Activated CD4-positive, CD25-positive, alpha-beta regulatory T cell treated with anti-CD3 and anti-CD28 coated beads, Interleukin-2, amount 50 U/mL, for 72 hours (primary cell): ENCODE data around the gene IRAK2.
"Not testable (repeated sequence)": the region's sequence is repeated elsewhere in the genome, so short reads cannot be mapped to it uniquely, and the experiment has no call there.

ENCODE experiments used
- DNase-seq: peaks from one replicate; pipeline ENCODE4 v3.0.0; 2021

Gene IRAK2, protein sequence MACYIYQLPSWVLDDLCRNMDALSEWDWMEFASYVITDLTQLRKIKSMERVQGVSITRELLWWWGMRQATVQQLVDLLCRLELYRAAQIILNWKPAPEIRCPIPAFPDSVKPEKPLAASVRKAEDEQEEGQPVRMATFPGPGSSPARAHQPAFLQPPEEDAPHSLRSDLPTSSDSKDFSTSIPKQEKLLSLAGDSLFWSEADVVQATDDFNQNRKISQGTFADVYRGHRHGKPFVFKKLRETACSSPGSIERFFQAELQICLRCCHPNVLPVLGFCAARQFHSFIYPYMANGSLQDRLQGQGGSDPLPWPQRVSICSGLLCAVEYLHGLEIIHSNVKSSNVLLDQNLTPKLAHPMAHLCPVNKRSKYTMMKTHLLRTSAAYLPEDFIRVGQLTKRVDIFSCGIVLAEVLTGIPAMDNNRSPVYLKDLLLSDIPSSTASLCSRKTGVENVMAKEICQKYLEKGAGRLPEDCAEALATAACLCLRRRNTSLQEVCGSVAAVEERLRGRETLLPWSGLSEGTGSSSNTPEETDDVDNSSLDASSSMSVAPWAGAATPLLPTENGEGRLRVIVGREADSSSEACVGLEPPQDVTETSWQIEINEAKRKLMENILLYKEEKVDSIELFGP

DNA sequence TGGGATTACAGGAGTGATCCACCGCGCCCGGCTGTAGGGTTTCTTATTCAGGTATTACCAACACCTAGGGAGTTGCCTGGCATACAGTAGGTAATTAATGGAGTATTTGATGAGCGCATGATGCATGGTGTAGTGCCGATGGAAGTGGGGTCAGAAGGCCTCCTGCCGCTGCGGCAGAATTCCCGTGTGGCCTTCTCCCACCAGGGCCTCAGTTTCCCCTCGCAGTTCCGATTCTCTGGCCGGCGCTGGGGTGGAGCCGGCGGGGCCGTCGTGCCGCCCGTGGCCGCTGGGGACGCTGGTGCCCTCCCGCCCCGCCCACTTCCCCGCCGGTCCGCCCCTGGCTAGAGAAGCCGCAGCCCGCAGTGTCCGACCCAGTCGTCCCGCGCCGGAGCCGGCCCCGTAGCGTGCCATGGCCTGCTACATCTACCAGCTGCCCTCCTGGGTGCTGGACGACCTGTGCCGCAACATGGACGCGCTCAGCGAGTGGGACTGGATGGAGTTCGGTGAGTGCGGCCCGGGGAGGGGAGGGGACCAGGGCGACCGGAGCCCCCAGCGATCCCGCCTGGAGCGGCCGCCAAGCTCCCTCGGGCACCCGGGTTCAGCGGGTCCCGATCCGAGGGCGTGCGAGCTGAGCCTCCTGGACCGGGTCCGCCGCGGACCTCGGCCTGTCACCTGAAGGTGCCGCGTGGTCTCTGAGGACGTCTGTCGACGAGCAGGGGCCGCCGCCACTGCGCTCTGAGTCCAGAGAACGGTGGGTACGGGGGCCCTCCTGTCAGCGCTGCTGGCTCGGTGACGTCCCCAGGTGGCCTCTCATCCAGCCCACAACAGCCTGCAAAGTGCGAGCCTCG lies at the start of gene IRAK2:
TSS of gene IRAK2 (plus strand) at position 374 of the 848 bp plus-strand sequence. CDS start at position 410, 36 bp downstream.
- DNase-seq, result peak; percentile 76

DNA sequence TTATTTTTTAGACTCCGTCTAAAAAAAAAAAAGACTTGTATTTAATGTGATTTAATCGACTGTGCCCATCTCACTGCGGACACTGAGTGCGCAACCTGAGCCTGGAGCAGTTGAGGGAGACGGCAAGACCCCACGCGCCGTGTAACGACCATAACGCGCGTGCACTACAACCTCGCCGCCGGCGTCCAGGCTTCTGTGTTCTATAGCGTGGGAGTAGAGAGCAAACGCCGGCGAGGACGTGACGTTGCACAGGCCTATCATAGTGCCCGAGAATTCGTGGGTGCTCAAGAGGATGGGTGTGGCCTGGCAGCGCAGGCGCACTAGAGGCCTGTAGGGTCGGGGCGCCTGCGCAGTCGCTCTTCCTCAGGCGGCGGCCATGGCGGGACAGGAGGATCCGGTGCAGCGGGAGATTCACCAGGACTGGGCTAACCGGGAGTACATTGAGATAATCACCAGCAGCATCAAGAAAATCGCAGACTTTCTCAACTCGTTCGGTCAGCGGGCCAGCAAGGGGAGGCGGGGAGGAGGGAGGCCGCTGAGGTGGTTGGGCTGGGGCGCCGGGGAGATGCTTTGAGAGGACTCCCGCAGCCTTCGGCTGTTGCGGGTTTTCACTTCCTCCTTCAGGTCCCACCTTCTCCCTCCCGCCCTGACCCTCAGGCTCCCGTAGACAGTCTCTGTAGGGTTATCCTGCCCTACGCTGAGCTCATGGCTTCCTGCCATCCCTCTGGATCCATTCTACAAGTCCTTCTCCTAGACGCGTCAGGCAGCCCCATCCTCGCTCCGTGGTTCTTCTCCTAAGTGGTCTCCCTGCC lies 49.2 kb upstream of the IRAK2 start, which contains the start of gene BRK1:
TSS of gene BRK1 (plus strand) at position 350 of the 812 bp plus-strand sequence. CDS start at position 377, 27 bp downstream.
- DNase-seq, result peak; percentile 88

DNA sequence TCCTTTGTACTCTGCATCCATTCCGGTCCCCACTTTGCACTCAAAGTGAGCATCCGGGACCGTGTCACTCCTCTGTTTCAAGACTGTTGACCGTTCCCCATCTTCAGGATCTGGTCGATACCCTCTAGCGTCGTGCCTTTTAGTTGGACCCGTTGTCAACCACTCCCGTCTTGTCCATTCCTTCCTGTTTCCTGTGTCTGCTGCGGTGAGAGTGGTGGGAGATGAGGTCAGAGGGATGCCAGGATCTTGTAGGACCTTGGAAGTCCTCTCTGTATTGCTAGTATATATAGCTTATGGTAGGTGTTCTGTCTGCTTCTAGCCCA lies 48.6 kb upstream of the IRAK2 start:
- no peak for DNase-seq

- no peak for DNase-seq
These were observed 47.8 kb upstream of the IRAK2 start for GRCh38 chr3:10116928-10117327.

GRCh38 chr3:10119376-10119775 lies 45.3 kb upstream of the IRAK2 start:
- DNase-seq, result no peak

- no peak for DNase-seq
These were observed 43.7 kb upstream of the IRAK2 start for GRCh38 chr3:10121064-10121463.

DNA sequence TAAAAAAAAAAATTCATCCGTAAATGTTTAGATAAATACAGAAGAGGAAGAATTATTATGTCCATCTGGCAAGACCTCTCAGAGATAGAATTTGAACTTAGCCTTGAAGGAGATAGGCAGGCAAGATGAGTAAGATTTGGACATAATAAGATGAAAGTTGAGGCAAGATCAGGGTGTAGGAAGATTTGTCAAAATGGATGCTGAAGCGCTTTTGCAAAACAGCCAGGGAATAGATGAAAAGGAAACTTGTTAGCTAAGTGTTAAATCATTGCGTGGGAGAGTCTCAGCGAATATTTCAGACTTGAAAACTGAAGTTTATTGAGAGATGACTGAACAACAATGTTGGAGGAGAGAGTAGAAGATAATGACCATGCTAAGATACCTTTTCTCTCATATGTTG lies 42.0 kb upstream of the IRAK2 start:
- no peak for DNase-seq

GRCh38 chr3:10135872-10136271 lies 28.8 kb upstream of the IRAK2 start:
- DNase-seq, result not testable (repeated sequence)

GRCh38 chr3:10136426-10137005 lies 28.2 kb upstream of the IRAK2 start:
- DNase-seq, result no peak

DNA sequence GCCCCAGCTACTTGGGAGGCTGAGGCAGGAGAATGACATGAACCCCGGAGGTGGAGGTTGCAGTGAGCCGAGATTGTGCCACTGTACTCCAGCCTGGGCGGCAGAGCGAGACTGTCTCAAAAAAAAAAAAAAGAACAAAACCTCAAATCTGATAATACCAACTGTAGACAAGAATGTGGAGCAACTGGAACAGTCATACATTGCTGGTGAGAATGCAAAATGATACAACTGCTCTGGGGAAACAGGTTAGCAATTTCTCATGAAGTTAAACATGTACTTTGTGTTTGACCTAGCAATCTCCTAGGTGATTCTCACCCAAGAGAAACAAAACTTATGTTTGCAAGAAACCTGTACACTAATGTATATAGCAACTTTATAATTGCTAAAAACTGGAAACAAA lies 27.5 kb upstream of the IRAK2 start:
- no peak for DNase-seq

DNA sequence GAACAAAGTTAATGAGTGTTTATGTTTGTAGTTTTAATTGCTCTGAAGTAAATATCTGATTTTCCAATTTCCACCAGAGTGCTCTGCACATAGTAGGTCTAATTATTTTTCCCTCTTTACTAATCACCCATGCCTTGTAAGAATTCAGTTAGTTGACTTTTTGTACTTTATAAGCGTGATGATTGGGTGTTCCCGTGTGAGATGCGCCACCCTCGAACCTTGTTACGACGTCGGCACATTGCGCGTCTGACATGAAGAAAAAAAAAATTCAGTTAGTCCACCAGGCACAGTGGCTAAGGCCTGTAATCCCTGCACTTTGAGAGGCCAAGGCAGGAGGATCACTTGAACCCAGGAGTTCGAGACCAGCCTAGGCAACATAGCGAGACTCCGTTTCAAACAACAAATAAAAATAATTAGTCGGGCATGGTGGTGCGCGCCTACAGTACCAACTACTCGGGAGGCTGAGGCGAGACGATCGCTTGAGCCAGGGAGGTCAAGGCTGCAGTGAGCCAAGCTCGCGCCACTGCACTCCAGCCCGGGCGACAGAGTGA lies 23.6 kb upstream of the IRAK2 start:
- peak; percentile 37 for DNase-seq

DNA sequence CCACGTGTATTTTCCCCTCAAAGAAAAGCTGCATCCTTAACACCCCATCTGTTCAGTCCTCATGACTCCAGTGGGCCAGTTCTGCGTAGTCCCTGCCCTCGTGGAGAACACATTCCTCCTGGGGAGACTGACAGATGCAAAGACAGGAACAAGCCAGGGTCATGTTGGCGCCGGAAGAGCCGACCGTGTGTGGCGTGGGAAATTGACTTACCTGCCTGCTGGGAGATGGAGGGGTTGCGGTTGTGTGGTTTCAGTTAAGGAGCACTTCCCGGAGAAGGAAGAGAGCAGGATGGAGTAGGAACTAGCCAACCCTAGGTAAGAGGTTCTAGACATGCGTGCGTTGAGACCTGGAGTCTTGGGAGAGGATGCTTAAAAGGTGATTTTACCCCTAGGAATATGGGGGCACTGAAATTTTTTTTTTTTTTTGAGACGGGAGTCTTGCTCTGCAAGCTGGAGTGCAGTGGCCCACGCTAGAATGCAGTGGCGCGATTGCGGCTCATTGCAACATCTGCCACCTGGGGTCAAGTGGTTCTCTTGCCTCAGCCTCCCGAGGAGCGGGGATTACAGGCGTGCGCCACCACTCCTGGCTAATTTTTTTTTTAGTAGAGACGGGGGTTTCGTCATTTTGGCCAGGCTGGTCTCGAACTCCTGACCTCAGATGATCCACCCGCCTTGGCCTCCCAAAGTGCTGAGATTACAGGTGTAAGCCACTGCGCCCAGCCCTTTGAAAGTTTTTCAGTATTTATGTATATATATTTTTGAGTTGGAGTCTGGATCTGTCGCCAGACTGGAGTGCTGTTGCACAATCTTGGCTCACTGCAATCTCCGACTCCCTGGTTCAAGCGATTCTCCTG lies 21.8 kb upstream of the IRAK2 start:
- DNase-seq, result no peak

DNA sequence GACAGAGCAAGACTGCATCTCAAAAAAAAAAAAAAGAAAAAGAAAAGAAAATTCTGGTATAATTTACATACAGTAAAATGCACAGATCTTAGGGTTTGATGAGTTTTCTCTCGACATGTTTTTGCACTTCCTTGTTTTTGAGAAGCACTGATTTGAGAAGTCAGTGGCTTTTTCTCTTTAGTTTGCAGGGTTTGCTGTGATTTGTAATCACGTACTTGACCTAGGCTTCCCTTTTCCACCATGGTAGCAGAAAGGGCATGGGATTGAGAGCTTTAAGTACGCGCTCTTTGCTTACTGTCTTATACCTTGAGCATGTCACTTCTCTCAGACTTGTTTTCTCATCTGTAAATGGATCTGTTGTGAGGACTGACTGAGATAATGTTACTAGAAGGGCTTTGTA lies 19.0 kb upstream of the IRAK2 start:
- no peak for DNase-seq

GRCh38 chr3:10149226-10149625 lies 15.5 kb upstream of the IRAK2 start:
- no peak for DNase-seq

DNA sequence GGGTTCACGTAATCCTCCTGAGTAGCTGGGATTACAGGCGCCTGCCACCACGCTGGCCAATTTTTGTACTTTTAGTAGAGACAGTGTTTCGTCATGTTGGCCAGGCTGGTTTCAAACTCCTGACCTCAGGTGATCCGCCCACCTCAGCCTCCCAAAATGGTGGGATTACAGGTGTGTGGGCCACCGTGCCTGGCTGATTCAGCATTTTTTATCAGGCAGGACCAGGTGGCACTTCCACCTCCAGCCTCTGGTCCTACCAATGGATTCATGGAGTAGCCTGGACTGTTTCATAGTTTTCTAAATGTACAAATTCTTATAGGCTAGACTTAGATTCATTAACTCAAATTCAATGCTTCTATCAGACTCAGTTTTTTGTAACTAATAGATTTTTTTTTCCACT lies 13.7 kb upstream of the IRAK2 start:
- DNase-seq, result no peak

- no peak for DNase-seq
These were observed 10.2 kb upstream of the IRAK2 start for GRCh38 chr3:10154335-10155122.

DNA sequence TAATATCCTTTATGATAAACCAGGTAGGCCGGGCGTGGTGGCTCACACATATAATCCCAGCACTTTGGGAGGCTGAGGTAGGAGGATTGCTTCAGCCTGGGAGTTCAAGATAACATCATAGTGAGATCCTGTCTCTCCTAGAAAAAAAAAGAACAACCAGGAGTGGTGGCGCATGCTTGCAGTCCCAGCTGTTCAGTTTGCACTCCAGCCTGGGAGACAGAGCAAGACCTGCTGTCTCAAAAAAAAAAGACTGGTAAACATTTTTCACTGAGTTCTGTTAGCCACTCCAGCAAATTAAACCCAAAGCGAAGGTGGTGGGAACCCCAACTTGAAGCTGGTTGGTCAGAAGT lies 9.6 kb upstream of the IRAK2 start:
- DNase-seq, result no peak

- DNase-seq, result no peak
These were observed 9.1 kb upstream of the IRAK2 start for GRCh38 chr3:10155658-10156057.

- no peak for DNase-seq
These were observed 7.7 kb upstream of the IRAK2 start for GRCh38 chr3:10157031-10157430.

GRCh38 chr3:10158555-10158954 lies 6.2 kb upstream of the IRAK2 start:
- not testable (repeated sequence) for DNase-seq
